Non-pigmented ciliary epithelial cell (primary cell): Measurements from ENCODE around the gene CPPED1.
A peak's percentile ranks its signal among the peaks of the same experiment; 100 is the strongest.
"Not testable (repeated sequence)": the region's sequence is repeated elsewhere in the genome, so short reads cannot be mapped to it uniquely, and the experiment has no call there.

Experiments
- DNase-seq: peaks from one replicate; pipeline ENCODE4 v3.0.0-alpha.2; 2010; ENCODE audit warnings: low read depth

Gene CPPED1

GRCh38 chr16:12803203-12804093, at the start of gene CPPED1:
CPPED1 (minus strand) TSS chr16:12803887; CDS start chr16:12803776, 111 bp downstream.
- DNase-seq, result peak; percentile 70

- no peak for DNase-seq
Measured at GRCh38 chr16:12850186-12850585, 46.5 kb upstream of the CPPED1 start.

- DNase-seq, result no peak
Measured at GRCh38 chr16:12846592-12846991, 42.9 kb upstream of the CPPED1 start.

GRCh38 chr16:12845282-12845681, 41.6 kb upstream of the CPPED1 start:
- DNase-seq, result no peak

- no peak for DNase-seq
Measured at GRCh38 chr16:12837756-12838155, 34.1 kb upstream of the CPPED1 start.

- no peak for DNase-seq
Measured at GRCh38 chr16:12837291-12837690, 33.6 kb upstream of the CPPED1 start.

GRCh38 chr16:12833926-12834325, 30.2 kb upstream of the CPPED1 start:
- DNase-seq, result no peak

GRCh38 chr16:12829096-12829888, 25.6 kb upstream of the CPPED1 start:
- DNase-seq, result no peak

- DNase-seq, result no peak
Measured at GRCh38 chr16:12828206-12828605, 24.5 kb upstream of the CPPED1 start.

GRCh38 chr16:12826559-12826958, 22.9 kb upstream of the CPPED1 start:
- DNase-seq, result no peak

GRCh38 chr16:12819126-12820117, 15.7 kb upstream of the CPPED1 start:
- no peak for DNase-seq

- no peak for DNase-seq
Measured at GRCh38 chr16:12818326-12818725, 14.6 kb upstream of the CPPED1 start.

GRCh38 chr16:12816791-12817214, 13.1 kb upstream of the CPPED1 start:
- not testable (repeated sequence) for DNase-seq

GRCh38 chr16:12815361-12815760, 11.7 kb upstream of the CPPED1 start:
- DNase-seq, result no peak

- DNase-seq, result not testable (repeated sequence)
Measured at GRCh38 chr16:12813734-12814133, 10.0 kb upstream of the CPPED1 start.

GRCh38 chr16:12813321-12813720, 9.6 kb upstream of the CPPED1 start:
- DNase-seq, result not testable (repeated sequence)

- DNase-seq, result no peak
Measured at GRCh38 chr16:12811441-12812383, 8.0 kb upstream of the CPPED1 start.

GRCh38 chr16:12805066-12805465, 1.4 kb upstream of the CPPED1 start:
- DNase-seq, result no peak

- no peak for DNase-seq
Measured at GRCh38 chr16:12804395-12804794, 708 bp upstream of the CPPED1 start.

- no peak for DNase-seq
Measured at GRCh38 chr16:12802661-12803060, 1.0 kb downstream of the CPPED1 start.

- DNase-seq, result no peak
Measured at GRCh38 chr16:12802048-12802447, 1.6 kb downstream of the CPPED1 start.
